ENCODE results near the gene LLGL2.
A peak's percentile ranks its signal among the peaks of the same experiment; 100 is the strongest.
"Not testable (repeated sequence)": the region's sequence is repeated elsewhere in the genome, so short reads cannot be mapped to it uniquely, and the experiment has no call there.

The LLGL2 gene

GRCh38 chr17:75524970-75525805 is at the start of gene LLGL2:
Gene LLGL2 (plus strand): TSS chr17:75525697. CDS start chr17:75543427, 17,730 bp downstream.
- peak; percentile 76 for DNase-seq

GRCh38 chr17:75475851-75476250 is 49.6 kb upstream of the LLGL2 start:
- DNase-seq, result no peak

GRCh38 chr17:75476271-75476671 is 49.2 kb upstream of the LLGL2 start:
- DNase-seq, result no peak

GRCh38 chr17:75476752-75477489 is 48.6 kb upstream of the LLGL2 start:
- no peak for DNase-seq

- not testable (repeated sequence) for DNase-seq
These were observed 48.0 kb upstream of the LLGL2 start for GRCh38 chr17:75477490-75477862.

- no peak for DNase-seq
These were observed 47.0 kb upstream of the LLGL2 start for GRCh38 chr17:75478508-75478907.

- no peak for DNase-seq
These were observed 45.2 kb upstream of the LLGL2 start for GRCh38 chr17:75480281-75480680.

- DNase-seq, result no peak
These were observed 44.1 kb upstream of the LLGL2 start for GRCh38 chr17:75481194-75482068.

GRCh38 chr17:75482098-75482942 is 43.2 kb upstream of the LLGL2 start:
- DNase-seq, result no peak

GRCh38 chr17:75485688-75486087 is 39.8 kb upstream of the LLGL2 start:
- no peak for DNase-seq

- no peak for DNase-seq
These were observed 39.3 kb upstream of the LLGL2 start for GRCh38 chr17:75486151-75486550.

GRCh38 chr17:75486951-75487350 is 38.5 kb upstream of the LLGL2 start:
- no peak for DNase-seq

GRCh38 chr17:75487351-75488070 is 38.0 kb upstream of the LLGL2 start:
- no peak for DNase-seq

- no peak for DNase-seq
These were observed 36.6 kb upstream of the LLGL2 start for GRCh38 chr17:75488693-75489510.

GRCh38 chr17:75489511-75489955 is 36.0 kb upstream of the LLGL2 start:
- DNase-seq, result no peak

GRCh38 chr17:75490173-75490743 is 35.2 kb upstream of the LLGL2 start:
- no peak for DNase-seq

- no peak for DNase-seq
These were observed 34.4 kb upstream of the LLGL2 start for GRCh38 chr17:75490953-75491649.

- no peak for DNase-seq
These were observed 33.8 kb upstream of the LLGL2 start for GRCh38 chr17:75491680-75492079.

GRCh38 chr17:75492555-75493168 is 32.8 kb upstream of the LLGL2 start:
- no peak for DNase-seq
